HG03442 (cell line): ENCODE measurements around the gene OR2W1.

Source experiments
- ATAC-seq: cut with Tn5 transposase; IDR thresholded peaks from one replicate; pipeline ENCODE4 v1.9.1; 2021; ENCODE audit warnings: mild to moderate bottlenecking, moderate library complexity; ENCODE audit not compliant: unreplicated experiment

The OR2W1 gene, protein sequence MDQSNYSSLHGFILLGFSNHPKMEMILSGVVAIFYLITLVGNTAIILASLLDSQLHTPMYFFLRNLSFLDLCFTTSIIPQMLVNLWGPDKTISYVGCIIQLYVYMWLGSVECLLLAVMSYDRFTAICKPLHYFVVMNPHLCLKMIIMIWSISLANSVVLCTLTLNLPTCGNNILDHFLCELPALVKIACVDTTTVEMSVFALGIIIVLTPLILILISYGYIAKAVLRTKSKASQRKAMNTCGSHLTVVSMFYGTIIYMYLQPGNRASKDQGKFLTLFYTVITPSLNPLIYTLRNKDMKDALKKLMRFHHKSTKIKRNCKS

DNA sequence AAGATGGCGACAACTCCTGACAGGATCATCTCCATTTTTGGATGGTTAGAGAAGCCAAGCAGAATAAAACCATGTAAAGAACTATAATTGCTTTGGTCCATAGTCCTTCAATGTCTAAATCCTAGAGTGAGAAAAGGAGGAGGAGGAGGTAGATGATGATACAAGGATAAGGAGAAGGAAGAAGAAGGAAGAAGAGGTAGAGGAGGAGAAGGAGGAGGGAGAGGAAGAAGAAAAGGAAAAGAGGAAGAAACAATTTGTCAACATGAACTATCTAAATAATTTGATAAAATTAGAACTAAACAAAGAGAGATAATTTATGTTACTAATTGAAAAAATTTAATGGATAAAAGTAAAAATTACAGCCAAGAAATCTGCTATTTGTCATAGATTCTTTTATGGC is at the start of gene OR2W1:
Gene OR2W1 (minus strand): TSS at position 101 of the 400 bp plus-strand sequence. CDS start 0 bp downstream, at position 101.
- ATAC-seq: no peak

DNA sequence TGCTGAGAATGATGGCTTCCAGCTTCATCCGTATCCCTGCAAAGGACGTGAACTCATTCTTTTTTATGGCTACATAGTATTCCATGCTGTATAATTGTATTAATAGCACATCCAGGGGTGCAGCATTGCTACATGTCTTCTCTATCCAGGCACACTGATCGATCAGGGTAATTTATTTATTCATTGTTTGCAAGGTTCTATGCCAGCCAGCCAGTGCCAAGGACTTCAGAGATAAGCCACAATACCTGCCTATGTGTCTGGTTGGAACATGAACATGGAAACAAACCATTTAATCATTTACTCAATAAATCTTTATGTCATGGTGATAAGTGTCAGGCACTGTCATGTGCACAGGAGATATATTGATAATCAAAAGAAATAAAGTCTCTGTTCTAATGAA is 48.0 kb upstream of the OR2W1 start:
- ATAC-seq: no peak

GRCh38 chr6:29087213-29087612 is 42.2 kb upstream of the OR2W1 start, which contains the start of gene OR2B3:
Gene OR2B3, minus strand, starts transcription at chr6:29087313. Its CDS starts 65 bp downstream, at chr6:29087248.
- ATAC-seq: no peak

DNA sequence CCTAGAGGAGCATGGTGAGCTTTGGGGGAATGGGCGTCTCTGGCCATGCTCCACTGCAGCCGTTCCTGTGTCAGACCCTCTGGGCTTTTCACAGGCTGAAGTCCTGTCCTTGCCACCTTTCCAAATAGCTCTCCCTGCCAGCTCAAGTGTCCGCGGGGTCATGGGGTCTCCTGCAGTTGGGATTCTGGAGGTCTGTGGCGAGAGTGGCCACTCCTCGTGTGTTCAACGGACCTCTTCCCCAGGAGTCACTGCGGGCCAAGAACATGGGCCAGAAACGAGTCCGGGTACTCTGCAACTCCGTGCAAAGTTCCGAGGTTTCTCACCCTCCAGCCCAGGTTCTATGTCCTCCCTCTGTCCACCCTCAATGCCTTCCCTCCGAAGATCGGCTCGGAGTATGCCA is 37.5 kb upstream of the OR2W1 start:
- no peak for ATAC-seq

DNA sequence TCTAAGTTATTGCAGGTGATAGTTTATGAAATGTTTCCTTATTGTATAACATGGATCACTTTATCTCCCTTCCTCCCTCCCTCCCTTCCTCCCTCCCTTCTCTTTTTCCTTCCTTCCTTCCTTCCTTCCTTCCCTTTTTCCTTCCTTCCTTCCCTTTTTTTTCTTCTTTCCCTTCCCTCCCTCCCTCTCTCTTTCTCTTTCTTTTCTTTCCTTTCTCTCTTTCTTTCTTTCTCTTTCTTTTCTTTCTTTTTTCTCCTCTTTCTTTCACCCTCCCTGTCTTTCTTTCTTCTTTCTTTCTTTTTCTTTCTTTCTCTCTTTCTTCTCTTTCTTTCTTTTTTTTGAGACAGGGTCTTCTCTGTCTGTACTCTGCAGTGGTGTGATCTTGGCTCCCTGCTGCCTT is 36.3 kb upstream of the OR2W1 start:
- no peak for ATAC-seq

- no peak for ATAC-seq
These were observed 34.2 kb upstream of the OR2W1 start for GRCh38 chr6:29079203-29079602.

DNA sequence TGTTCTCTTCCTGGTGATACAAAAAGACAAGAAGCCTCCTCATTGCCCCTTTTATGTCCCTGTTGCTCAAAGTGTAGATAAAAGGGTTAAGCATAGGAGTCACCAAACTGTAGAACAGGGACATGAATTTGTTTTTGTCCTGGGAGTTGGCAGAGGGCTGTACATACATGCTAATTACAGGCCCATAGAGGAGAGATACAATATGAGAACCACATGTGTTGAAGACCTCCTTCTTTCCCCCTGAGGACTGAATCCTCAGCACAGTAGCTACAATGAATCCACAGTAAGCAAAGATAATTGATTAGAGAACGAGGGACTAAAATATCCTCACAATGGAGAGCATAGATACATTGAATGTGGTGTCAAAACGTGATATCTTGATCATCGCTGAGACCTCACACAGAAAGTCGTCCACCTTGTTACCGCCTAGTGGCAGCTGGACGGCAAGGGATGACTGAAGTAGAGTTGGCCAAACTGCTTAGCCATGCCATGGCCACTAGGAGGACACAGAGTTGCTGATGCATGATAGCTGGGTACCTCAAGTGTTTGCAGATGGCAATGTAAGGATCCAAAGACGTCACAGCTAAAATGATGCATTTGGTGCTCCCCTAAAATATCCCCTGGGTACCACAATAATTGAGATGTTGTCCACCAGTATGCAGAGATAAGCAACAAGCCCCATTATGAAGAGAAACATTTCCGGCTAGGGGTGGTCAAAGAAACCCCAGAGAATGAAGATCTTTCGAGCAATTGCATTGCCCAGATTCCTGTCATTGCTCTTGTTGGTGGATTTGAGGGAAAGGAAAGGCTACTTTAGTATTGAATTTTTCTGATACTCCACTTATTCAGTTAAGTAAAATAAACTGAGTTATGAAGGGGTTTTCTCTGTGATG is 27.1 kb upstream of the OR2W1 start:
- no peak for ATAC-seq

DNA sequence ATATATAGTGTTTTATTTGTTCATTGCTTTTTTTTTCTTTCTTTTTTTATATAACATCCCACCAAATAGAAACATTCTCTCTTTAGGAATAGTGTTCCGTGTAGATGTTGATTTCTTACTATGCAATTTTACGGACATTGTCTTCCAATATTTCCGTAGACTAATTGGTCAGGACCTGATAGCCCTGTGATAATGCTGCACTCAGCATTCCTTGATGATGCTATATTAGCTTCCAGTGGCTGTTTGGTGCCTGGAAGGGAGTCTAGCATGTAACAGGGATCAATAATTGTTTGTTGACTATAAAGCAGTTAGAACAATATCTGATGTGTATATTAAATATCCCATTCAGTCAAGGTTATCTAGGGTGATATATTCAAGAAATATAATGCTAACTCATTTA is 6.7 kb upstream of the OR2W1 start:
- no peak for ATAC-seq

- no peak for ATAC-seq
These were observed 9.0 kb downstream of the OR2W1 start for GRCh38 chr6:29035951-29036350.

DNA sequence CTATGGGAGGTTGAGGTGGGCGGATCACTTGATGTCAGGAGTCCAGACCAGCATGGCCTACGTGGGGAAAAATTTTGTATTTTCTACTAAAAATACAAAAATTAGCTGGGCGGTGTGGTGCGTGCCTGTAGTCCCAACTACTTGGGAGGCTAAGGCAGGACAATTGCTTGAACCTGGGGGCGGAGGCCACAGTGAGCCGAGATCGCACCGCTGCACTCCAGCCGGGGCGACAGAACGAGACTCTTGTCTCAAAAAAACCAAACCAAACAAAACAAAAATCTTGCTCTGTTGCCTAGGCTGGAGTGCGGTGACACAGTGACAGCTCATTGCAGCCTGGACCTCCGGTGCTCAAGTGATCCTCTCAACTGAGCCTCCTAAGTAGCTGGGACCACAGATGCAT is 16.2 kb downstream of the OR2W1 start:
- ATAC-seq: no peak

GRCh38 chr6:29025927-29026585 is 18.9 kb downstream of the OR2W1 start:
- ATAC-seq: no peak

DNA sequence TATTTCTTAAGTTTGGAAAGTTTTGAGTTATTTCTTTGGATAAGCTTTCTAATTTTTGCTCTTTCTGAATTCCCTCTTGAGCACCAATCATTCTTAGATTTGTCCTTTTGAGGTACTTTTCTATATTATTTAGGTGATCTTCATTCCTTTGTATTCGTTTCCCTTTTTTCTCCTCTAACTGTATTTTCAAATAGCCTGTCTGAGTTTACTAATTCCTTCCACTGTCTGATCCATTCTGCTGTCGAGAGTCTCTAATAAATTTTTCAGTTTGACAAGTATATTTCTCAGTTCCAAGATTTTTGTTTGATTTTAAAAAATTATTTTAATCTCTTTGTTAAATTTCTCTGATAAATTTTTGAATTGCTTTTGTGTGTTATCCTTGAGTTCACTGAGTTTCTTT is 23.5 kb downstream of the OR2W1 start:
- no peak for ATAC-seq

- no peak for ATAC-seq
These were observed 25.3 kb downstream of the OR2W1 start for GRCh38 chr6:29019629-29020028.

DNA sequence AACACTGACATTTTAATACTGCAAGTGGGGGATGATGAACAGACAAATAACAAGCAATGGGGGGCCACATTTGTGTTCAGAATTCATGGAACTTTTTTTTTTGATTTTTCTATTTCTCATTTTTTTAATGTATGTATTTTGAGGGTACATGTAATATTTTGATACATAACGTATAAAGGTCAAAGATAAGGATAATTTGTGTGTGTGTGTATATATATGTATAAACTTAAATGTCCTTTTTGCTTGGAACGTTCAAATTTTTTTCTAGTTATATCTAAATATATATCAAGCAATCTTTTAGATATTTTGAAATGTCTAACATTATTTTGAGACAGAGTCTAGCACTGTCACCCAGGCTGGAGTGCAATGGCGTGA is 27.6 kb downstream of the OR2W1 start:
- no peak for ATAC-seq

- ATAC-seq: no peak
These were observed 28.2 kb downstream of the OR2W1 start for GRCh38 chr6:29016559-29017427.

GRCh38 chr6:29014729-29015608 is 30.0 kb downstream of the OR2W1 start:
- ATAC-seq: no peak

GRCh38 chr6:29011276-29011734 is 33.7 kb downstream of the OR2W1 start:
- ATAC-seq: no peak

DNA sequence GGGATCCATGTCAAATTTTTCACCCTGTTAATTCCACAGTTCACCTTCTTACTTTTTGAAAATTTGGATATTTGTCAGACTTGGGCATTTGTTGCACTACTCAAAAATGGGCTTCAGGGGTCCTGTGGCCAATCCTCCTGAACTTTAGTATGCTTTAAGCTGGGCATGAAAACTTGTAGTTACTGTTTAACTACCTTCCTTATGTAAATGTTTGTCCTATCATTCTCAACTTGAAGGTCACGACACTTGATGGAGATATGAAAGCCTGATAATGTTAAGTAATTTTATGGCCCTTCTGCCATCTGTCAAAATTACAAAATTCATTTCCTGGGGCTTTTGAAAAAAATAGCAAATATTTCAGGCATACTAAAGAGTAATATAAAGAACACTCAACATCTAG is 35.6 kb downstream of the OR2W1 start:
- ATAC-seq: no peak

GRCh38 chr6:29008089-29008488 is 36.9 kb downstream of the OR2W1 start:
- no peak for ATAC-seq
